HepG2 (cell line): ENCODE results near the gene DNAJB5. TPM values are rescaled to one million over a fixed set of nuclear protein-coding genes. Genes with fewer than 3 reads are reported as not detected.
A peak's percentile ranks its signal among the peaks of the same experiment; 100 is the strongest.

ENCODE experiments used
- ATAC-seq: fragments of 200-7000 bp; cut with Tn5 transposase; 3 replicates; pipeline ENCODE4 v1.9.1; 2020; ENCODE audit warnings: mild to moderate bottlenecking, moderate library complexity
- BruUV-seq: library from RNA; stranded (reverse); fragments of 400-500 nt; replicated peaks from 2 replicates; lab custom pipeline; 2021; lab: Mats Ljungman, UMichigan
- CTCF ChIA-PET: fragments of 300-600 bp; formaldehyde crosslinking; extraction: SDS; loops from one replicate; lab custom pipeline; 2021; ENCODE audit warnings: low total read pairs, inconsistent platforms, low intra/inter-chr PET ratio; lab: Yijun Ruan, JAX
- POLR2A ChIA-PET: fragments of 350-600 bp; sonication (Branson Sonifier 250); formaldehyde crosslinking; loops from one replicate; lab custom pipeline; 2020; ENCODE audit warnings: antibody characterized with exemption, inconsistent platforms; lab: Yijun Ruan, JAX
- DNase-seq: peaks from one replicate; pipeline ENCODE4 v3.0.0-alpha.2; 2015; ENCODE audit warnings: low spot score
- FAIRE-seq: peaks from 3 replicates; lab custom pipeline; 2011; peaks lifted over from hg19 to GRCh38; lab: Jason Lieb, UNC
- H2AFZ ChIP-seq: one replicate; pipeline ENCODE4 v1.6.1; 2011; ENCODE audit warnings: low read length, inconsistent platforms
- H3K27ac ChIP-seq: fragments of 300-600 bp; 3 replicates; pipeline ENCODE4 v1.8.0; 2011; ENCODE audit warnings: mixed run types, mild to moderate bottlenecking, mixed read lengths, low read length, inconsistent platforms; ENCODE audit not compliant: insufficient read depth; ENCODE audit errors: extremely low read length
- H3K27me3 ChIP-seq, 2 experiments: fragments of 200-600 bp in 1 of 2; 2 replicates in 1 of 2; 3 replicates in 1 of 2; pipeline versions ENCODE4 v1.6.0 to v1.8.0; 2011; ENCODE audit warnings: low read length in 2 of 2, mild to moderate bottlenecking in 2 of 2, moderate library complexity in 2 of 2, inconsistent platforms in 1 of 2; ENCODE audit not compliant: insufficient read depth in 2 of 2, control insufficient read depth in 1 of 2
- H3K36me3 ChIP-seq, 2 experiments: fragments of 200-600 bp in 1 of 2; replicated peaks in 1 of 2; 2 replicates in 1 of 2; 3 replicates in 1 of 2; pipeline versions ENCODE4 v1.5.1 to v1.8.0; 2011; ENCODE audit warnings: low read length in 2 of 2, inconsistent platforms in 1 of 2; ENCODE audit not compliant: insufficient read depth in 2 of 2, control insufficient read depth in 1 of 2
- H3K4me1 ChIP-seq: 2 replicates; pipeline ENCODE4 v1.5.1; 2012; ENCODE audit warnings: low read length, inconsistent platforms; ENCODE audit not compliant: insufficient read depth
- H3K4me2 ChIP-seq: 2 replicates; pipeline ENCODE4 v1.6.0; 2011; ENCODE audit warnings: low read depth, low read length, inconsistent platforms
- H3K4me3 ChIP-seq, 3 experiments: fragments of 200-600 bp in 1 of 3; sonication (generic), shearing (Covaris generic) in 1 of 3; replicated peaks in 1 of 3; 2 replicates each; pipeline ENCODE4 v1.5.1; 2011 to 2016; ENCODE audit warnings: low read length in 3 of 3, inconsistent platforms in 2 of 3, low read depth in 2 of 3, mild to moderate bottlenecking in 2 of 3, control low read depth in 1 of 3, mixed read lengths in 1 of 3; ENCODE audit not compliant: insufficient read depth in 1 of 3
- H3K79me2 ChIP-seq: one replicate; pipeline ENCODE4 v1.6.1; 2011; ENCODE audit warnings: low read length, inconsistent platforms; ENCODE audit not compliant: insufficient read depth
- H3K9ac ChIP-seq: 2 replicates; pipeline ENCODE4 v1.6.0; 2011; ENCODE audit warnings: mild to moderate bottlenecking, low read depth, low read length, inconsistent platforms; ENCODE audit not compliant: insufficient read depth
- H3K9me3 ChIP-seq: 2 replicates; pipeline ENCODE4 v1.5.1; 2012; ENCODE audit warnings: mild to moderate bottlenecking, low read length
- H4K20me1 ChIP-seq: 2 replicates; pipeline ENCODE4 v1.6.0; 2011; ENCODE audit warnings: inconsistent platforms, mild to moderate bottlenecking, low read length, moderate library complexity; ENCODE audit not compliant: insufficient read depth
- AGO1 ChIP-seq: fragments of 200-400 bp; formaldehyde crosslinking; IDR thresholded peaks from 2 replicates; pipeline ENCODE4 v1.6.1; 2017; ENCODE audit warnings: mild to moderate bottlenecking, low read depth, low read length, moderate library complexity; ENCODE audit not compliant: poor library complexity, severe bottlenecking
- CREB1 ChIP-seq, 2 experiments: fragments of 450-650 bp in 1 of 2; IDR thresholded peaks; 2 replicates each; pipeline ENCODE4 v1.6.1; 2016 to 2017; ENCODE audit warnings: control low read depth in 1 of 2, mild to moderate bottlenecking in 1 of 2, missing compliant biosample characterization in 1 of 2, missing genetic modification characterization in 1 of 2
- EZH2 ChIP-seq: conservative IDR thresholded peaks from 2 replicates; pipeline ENCODE4 v1.6.1; 2012; ENCODE audit warnings: mild to moderate bottlenecking, low read depth, low read length, moderate library complexity
- HDAC6 ChIP-seq: fragments of 200-600 bp; sonication (generic); IDR thresholded peaks from 2 replicates; pipeline ENCODE4 v1.7.0; 2017; ENCODE audit warnings: mild to moderate bottlenecking, antibody characterized with exemption, low read length, low read depth
- NCOA2 ChIP-seq: sonication (generic); formaldehyde crosslinking; IDR thresholded peaks from 2 replicates; pipeline ENCODE4 v1.8.0; 2022; ENCODE audit warnings: inconsistent platforms
- PPARG ChIP-seq: conservative IDR thresholded peaks from 2 replicates; pipeline ENCODE4 v1.6.1; 2016; ENCODE audit warnings: missing biosample characterization, missing genetic modification reagents
- RFX1 ChIP-seq: fragments of 450-650 bp; IDR thresholded peaks from 2 replicates; pipeline ENCODE4 v1.6.1; 2017
- SOX6 ChIP-seq, 2 experiments: fragments of 450-650 bp in 1 of 2; sonication (generic) in 1 of 2; formaldehyde crosslinking in 1 of 2; IDR thresholded peaks; 2 replicates each; pipeline versions ENCODE4 v1.4.0 to v1.6.1; 2017 to 2020; ENCODE audit warnings: antibody characterized with exemption in 1 of 2, mild to moderate bottlenecking in 1 of 2, missing genetic modification reagents in 1 of 2
- ZBTB21 ChIP-seq: sonication (generic); formaldehyde crosslinking; IDR thresholded peaks from 2 replicates; pipeline ENCODE4 v1.4.0; 2020; ENCODE audit warnings: missing genetic modification reagents
- ZFX ChIP-seq: sonication (generic); formaldehyde crosslinking; IDR thresholded peaks from 2 replicates; pipeline ENCODE4 v1.4.0; 2020; ENCODE audit warnings: mild to moderate bottlenecking, low read depth, missing genetic modification reagents, moderate library complexity
- ZNF121 ChIP-seq: sonication (generic); formaldehyde crosslinking; IDR thresholded peaks from 2 replicates; pipeline ENCODE4 v1.5.0; 2020; ENCODE audit warnings: mild to moderate bottlenecking, missing genetic modification reagents
- ZNF235 ChIP-seq: sonication (generic); formaldehyde crosslinking; IDR thresholded peaks from 2 replicates; pipeline ENCODE4 v1.8.1; 2023; ENCODE audit warnings: mild to moderate bottlenecking, missing genetic modification reagents, borderline replicate concordance
- ZNF589 ChIP-seq: sonication (generic); formaldehyde crosslinking; conservative IDR thresholded peaks from 2 replicates; pipeline ENCODE4 v1.8.0; 2022; ENCODE audit warnings: mild to moderate bottlenecking, moderate library complexity, missing genetic modification reagents
- ZNF75D ChIP-seq: sonication (generic); formaldehyde crosslinking; IDR thresholded peaks from 2 replicates; pipeline ENCODE4 v1.8.1; 2023; ENCODE audit warnings: missing genetic modification reagents, mild to moderate bottlenecking, borderline replicate concordance
- ZNF839 ChIP-seq: sonication (generic); formaldehyde crosslinking; IDR thresholded peaks from 2 replicates; pipeline ENCODE4 v1.4.0; 2020; ENCODE audit warnings: missing genetic modification reagents, mild to moderate bottlenecking, borderline replicate concordance
- WGBS: methylation state at CpG from one replicate; pipeline ENCODE4 v1.1.6; 2017; ENCODE audit warnings: low lambda C conversion rate; 5-methylcytosine and 5-hydroxymethylcytosine counted together
- in situ Hi-C: cut with HindIII; loops from 2 replicates; pipeline ENCODE4 v1.10.0; 2017; ENCODE audit warnings: low pct_unique_long_range_greater_than_20kb; ENCODE audit not compliant: extremely low pct_ligation_motif_present
- intact Hi-C: fragments of 100-400 bp; cut with micrococcal nuclease; formaldehyde crosslinking; loops from one replicate; pipeline ENCODE4 v1.10.0; 2022; ENCODE audit not compliant: unreplicated experiment
- polyA plus RNA-seq, 8 experiments: library from polyadenylated mRNA; depleted of rRNA in 3 of 8; stranded (reverse) in 7 of 8; unstranded in 1 of 8; fragments of >200 nt; fragmentation: Illumina TruSeq in 4 of 8; extraction: Trizol in 4 of 8; gene quantifications; 2 replicates each; pipeline versions ENCODE4 v1.2.1 to v1.2.3, GENCODE V29; 2011 to 2016; ENCODE audit warnings: low read depth in 4 of 8, missing spikeins in 1 of 8, mixed read lengths in 1 of 8; ENCODE audit not compliant: insufficient read depth in 1 of 8
- total RNA-seq, 5 experiments: library from RNA; depleted of rRNA; stranded (reverse); fragments of >200 nt; fragmentation: Illumina TruSeq; extraction: Trizol; gene quantifications; 2 replicates each; pipeline ENCODE4 v1.2.3, GENCODE V29; 2016; ENCODE audit warnings: low read depth in 1 of 5
- TF ChIP-seq, protein P1 (sequence below): sonication (generic); IDR thresholded peaks from 2 replicates; pipeline ENCODE4 v1.6.1; 2016; ENCODE audit warnings: low read depth, borderline replicate concordance
- TF ChIP-seq, protein P2 (sequence below): sonication (generic); formaldehyde crosslinking; IDR thresholded peaks from 2 replicates; pipeline ENCODE4 v1.5.0; 2020; ENCODE audit warnings: mild to moderate bottlenecking, missing genetic modification reagents

The DNAJB5 gene
- total and polyA plus RNA-seq, 2 of the 13 experiments (the other 11 are each of a cell fraction or from before 2014, with no cell fraction given), result 0.40 to 0.69 TPM

DNA sequence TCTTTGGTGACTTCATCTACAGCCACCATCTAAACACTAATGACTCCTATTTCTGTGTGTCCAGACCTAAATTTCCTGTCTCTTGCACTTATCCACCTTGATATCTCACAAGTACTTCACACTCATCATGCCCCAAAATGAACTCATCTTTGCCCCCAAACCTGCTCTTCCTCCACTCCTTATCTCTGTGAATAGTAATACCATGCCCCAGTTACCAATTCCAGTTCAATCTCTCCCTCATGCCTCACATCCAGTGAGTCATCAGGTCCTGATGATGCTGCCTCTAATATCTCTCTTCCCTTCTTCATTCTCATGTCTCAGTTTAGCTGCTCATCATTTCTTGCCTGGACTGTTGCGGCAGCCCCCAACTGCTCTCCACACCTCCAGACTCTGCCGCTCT is 14.9 kb upstream of the DNAJB5 start:
- H3K36me3 ChIP-seq, result no peaks in the 10 kb centered on the region
- in situ Hi-C loops, result no loop called here
- no peaks in the 10 kb centered on the region for H4K20me1 ChIP-seq
- FAIRE-seq, result no peak
- no peak overlapping the region for H3K4me2 ChIP-seq
- TF ChIP-seq ZNF121 (CRISPR knock-in tag) (no peak), CREB1 (IDR thresholded peaks at IDR 0.05) (peak; percentile 21; the same call in 1 of the 2 replicates), CREB1 (CRISPR knock-in tag; IDR thresholded peaks at IDR 0.05) (no peak)
- TF ChIP-seq, all 625 proteins: peak for 1
- H3K27ac ChIP-seq, result no peak overlapping the region
- POLR2A ChIA-PET, result no interaction called here
- no peak for ATAC-seq
- H3K4me3 ChIP-seq, result no peak overlapping the region
- no peaks in the 10 kb centered on the region for H3K79me2 ChIP-seq
- no peak for DNase-seq
- 96% methylated on average over 2 of the region's 2 CpGs for WGBS
- H2AFZ ChIP-seq, result no peak overlapping the region
- no peak overlapping the region for H3K9ac ChIP-seq
- H3K4me1 ChIP-seq, result no peaks in the 10 kb centered on the region
- CTCF ChIA-PET, result no interaction called here
- H3K9me3 ChIP-seq, result no peaks in the 10 kb centered on the region
- intact Hi-C loops, result no loop called here
- peaks cover 0 to 35% of the 10 kb centered on the region in 2 experiments; a peak in 4 of 5 replicates for H3K27me3 ChIP-seq
- BruUV-seq, result no TSS peak

DNA sequence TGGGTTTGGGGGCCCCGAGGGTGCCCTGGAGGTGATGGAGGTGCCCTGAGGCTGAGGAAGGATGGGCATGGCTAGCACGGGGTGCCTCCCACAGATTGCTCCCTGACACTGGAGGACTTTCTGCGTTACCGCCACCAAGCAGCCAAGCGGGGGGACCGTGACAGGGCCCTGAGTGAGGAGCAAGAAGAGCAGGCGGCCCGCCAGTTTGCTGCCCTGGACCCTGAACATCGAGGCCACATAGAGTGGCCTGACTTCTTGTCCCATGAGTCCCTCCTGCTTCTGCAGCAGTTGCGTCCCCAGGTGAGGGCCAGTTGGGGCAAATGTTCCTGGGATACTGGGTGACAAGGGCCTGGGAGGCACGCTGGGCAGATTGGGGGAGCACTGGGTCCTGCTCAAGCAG is 13.1 kb upstream of the DNAJB5 start:
- ATAC-seq, result no peak
- Histone ChIP-seq H3K4me2 (no peak overlapping the region), H3K79me2 (no peaks in the 10 kb centered on the region), H3K27ac (no peak overlapping the region), H3K9ac (no peak overlapping the region), H3K36me3 (no peaks in the 10 kb centered on the region), H3K4me3 (no peak overlapping the region), H4K20me1 (no peaks in the 10 kb centered on the region), H3K27me3 (peaks cover 0 to 52% of the 10 kb centered on the region in 2 experiments; a peak in 4 of 5 replicates), H2AFZ (no peak overlapping the region), H3K4me1 (no peaks in the 10 kb centered on the region), H3K9me3 (no peaks in the 10 kb centered on the region)
- CTCF ChIA-PET, result no interaction called here
- intact Hi-C loops (no loop called here), in situ Hi-C loops (no loop called here)
- no peak for FAIRE-seq
- no TSS peak for BruUV-seq
- no peak for DNase-seq
- POLR2A ChIA-PET, result no interaction called here
- WGBS, result 0% methylated on average over 3 of the region's 11 CpGs
- TF ChIP-seq, protein P1, sequence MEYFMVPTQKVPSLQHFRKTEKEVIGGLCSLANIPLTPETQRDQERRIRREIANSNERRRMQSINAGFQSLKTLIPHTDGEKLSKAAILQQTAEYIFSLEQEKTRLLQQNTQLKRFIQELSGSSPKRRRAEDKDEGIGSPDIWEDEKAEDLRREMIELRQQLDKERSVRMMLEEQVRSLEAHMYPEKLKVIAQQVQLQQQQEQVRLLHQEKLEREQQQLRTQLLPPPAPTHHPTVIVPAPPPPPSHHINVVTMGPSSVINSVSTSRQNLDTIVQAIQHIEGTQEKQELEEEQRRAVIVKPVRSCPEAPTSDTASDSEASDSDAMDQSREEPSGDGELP, result no peak
- TF ChIP-seq ZNF839 (CRISPR knock-in tag) (no peak), HDAC6 (no peak), SOX6 (IDR thresholded peaks at IDR 0.05) (no peak), SOX6 (CRISPR knock-in tag; IDR thresholded peaks at IDR 0.05) (no peak), NCOA2 (CRISPR knock-in tag) (no peak), PPARG (CRISPR knock-in tag) (no peak), ZFX (CRISPR knock-in tag) (no peak), ZBTB21 (CRISPR knock-in tag) (no peak), AGO1 (no peak), EZH2 (no peak), ZNF75D (CRISPR knock-in tag) (no peak), ZNF589 (CRISPR knock-in tag) (no peak), RFX1 (no peak), ZNF235 (CRISPR knock-in tag) (no peak)
- TF ChIP-seq, protein P2, sequence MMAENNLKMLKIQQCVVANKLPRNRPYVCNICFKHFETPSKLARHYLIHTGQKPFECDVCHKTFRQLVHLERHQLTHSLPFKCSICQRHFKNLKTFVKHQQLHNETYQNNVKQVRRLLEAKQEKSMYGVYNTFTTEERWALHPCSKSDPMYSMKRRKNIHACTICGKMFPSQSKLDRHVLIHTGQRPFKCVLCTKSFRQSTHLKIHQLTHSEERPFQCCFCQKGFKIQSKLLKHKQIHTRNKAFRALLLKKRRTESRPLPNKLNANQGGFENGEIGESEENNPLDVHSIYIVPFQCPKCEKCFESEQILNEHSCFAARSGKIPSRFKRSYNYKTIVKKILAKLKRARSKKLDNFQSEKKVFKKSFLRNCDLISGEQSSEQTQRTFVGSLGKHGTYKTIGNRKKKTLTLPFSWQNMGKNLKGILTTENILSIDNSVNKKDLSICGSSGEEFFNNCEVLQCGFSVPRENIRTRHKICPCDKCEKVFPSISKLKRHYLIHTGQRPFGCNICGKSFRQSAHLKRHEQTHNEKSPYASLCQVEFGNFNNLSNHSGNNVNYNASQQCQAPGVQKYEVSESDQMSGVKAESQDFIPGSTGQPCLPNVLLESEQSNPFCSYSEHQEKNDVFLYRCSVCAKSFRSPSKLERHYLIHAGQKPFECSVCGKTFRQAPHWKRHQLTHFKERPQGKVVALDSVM, result no peak
